ENCODE measurements around the gene ZDHHC8. TPM values are rescaled to one million over a fixed set of nuclear protein-coding genes. Genes with fewer than 3 reads are reported as not detected.

ZDHHC8 gene
- total RNA-seq, 1 donor from 2014 or later: 108 TPM

- TF ChIP-seq CTCF (IDR thresholded peaks at IDR 0.05): no peak
- no peaks in the 10 kb centered on the region for H3K4me1 Mint-ChIP-seq (ENCODE audit: unreplicated experiment)
- H3K27me3 Mint-ChIP-seq (ENCODE audit: unreplicated experiment): no peaks in the 10 kb centered on the region
- DNase-seq (ENCODE audit: extremely low spot score, unreplicated experiment): no peak
- no peak overlapping the region for H3K27ac Mint-ChIP-seq (ENCODE audit: unreplicated experiment)
- no peaks in the 10 kb centered on the region for H3K9me3 Mint-ChIP-seq (ENCODE audit: unreplicated experiment)
- peaks cover 29% of the 10 kb centered on the region for H3K36me3 Mint-ChIP-seq (ENCODE audit: unreplicated experiment)
- H3K4me3 Mint-ChIP-seq (ENCODE audit: unreplicated experiment): no peak overlapping the region
Measured at GRCh38 chr22:20105456-20106204, 26.0 kb upstream of the ZDHHC8 start.

- no peak for DNase-seq (ENCODE audit: extremely low spot score, unreplicated experiment)
- Mint-ChIP-seq H3K4me1 (ENCODE audit: unreplicated experiment) (no peaks in the 10 kb centered on the region), H3K27me3 (ENCODE audit: unreplicated experiment) (no peaks in the 10 kb centered on the region), H3K27ac (ENCODE audit: unreplicated experiment) (no peak overlapping the region), H3K4me3 (ENCODE audit: unreplicated experiment) (no peak overlapping the region), H3K36me3 (ENCODE audit: unreplicated experiment) (peaks cover 29% of the 10 kb centered on the region), H3K9me3 (ENCODE audit: unreplicated experiment) (no peaks in the 10 kb centered on the region)
- no peak for TF ChIP-seq CTCF (IDR thresholded peaks at IDR 0.05)
Measured at GRCh38 chr22:20106205-20106848, 25.3 kb upstream of the ZDHHC8 start.

GRCh38 chr22:20106849-20107237 is 24.8 kb upstream of the ZDHHC8 start:
- no peak overlapping the region for H3K27ac Mint-ChIP-seq (ENCODE audit: unreplicated experiment)
- no peak overlapping the region for H3K4me3 Mint-ChIP-seq (ENCODE audit: unreplicated experiment)
- H3K9me3 Mint-ChIP-seq (ENCODE audit: unreplicated experiment): no peaks in the 10 kb centered on the region
- no peak for DNase-seq (ENCODE audit: extremely low spot score, unreplicated experiment)
- H3K27me3 Mint-ChIP-seq (ENCODE audit: unreplicated experiment): no peaks in the 10 kb centered on the region
- TF ChIP-seq CTCF (IDR thresholded peaks at IDR 0.05): no peak
- H3K4me1 Mint-ChIP-seq (ENCODE audit: unreplicated experiment): no peaks in the 10 kb centered on the region
- peaks cover 29% of the 10 kb centered on the region for H3K36me3 Mint-ChIP-seq (ENCODE audit: unreplicated experiment)

GRCh38 chr22:20107471-20107901 is 24.1 kb upstream of the ZDHHC8 start:
- no peak for TF ChIP-seq CTCF (IDR thresholded peaks at IDR 0.05)
- H3K36me3 Mint-ChIP-seq (ENCODE audit: unreplicated experiment): peaks cover 26% of the 10 kb centered on the region
- no peak overlapping the region for H3K4me3 Mint-ChIP-seq (ENCODE audit: unreplicated experiment)

GRCh38 chr22:20107951-20108756 is 23.4 kb upstream of the ZDHHC8 start:
- no peak for DNase-seq (ENCODE audit: extremely low spot score, unreplicated experiment)
- H3K9me3 Mint-ChIP-seq (ENCODE audit: unreplicated experiment): no peaks in the 10 kb centered on the region
- H3K4me3 Mint-ChIP-seq (ENCODE audit: unreplicated experiment): no peak overlapping the region
- no peak for TF ChIP-seq CTCF (IDR thresholded peaks at IDR 0.05)
- peaks cover 25% of the 10 kb centered on the region for H3K36me3 Mint-ChIP-seq (ENCODE audit: unreplicated experiment)
- H3K4me1 Mint-ChIP-seq (ENCODE audit: unreplicated experiment): no peaks in the 10 kb centered on the region
- H3K27ac Mint-ChIP-seq (ENCODE audit: unreplicated experiment): no peak overlapping the region
- H3K27me3 Mint-ChIP-seq (ENCODE audit: unreplicated experiment): no peaks in the 10 kb centered on the region

More at GRCh38 chr22:20107471-20107901, 24.1 kb upstream of the ZDHHC8 start:
- no peaks in the 10 kb centered on the region for H3K27me3 Mint-ChIP-seq (ENCODE audit: unreplicated experiment)
- no peaks in the 10 kb centered on the region for H3K4me1 Mint-ChIP-seq (ENCODE audit: unreplicated experiment)
- DNase-seq (ENCODE audit: extremely low spot score, unreplicated experiment): no peak
- H3K27ac Mint-ChIP-seq (ENCODE audit: unreplicated experiment): no peak overlapping the region
- no peaks in the 10 kb centered on the region for H3K9me3 Mint-ChIP-seq (ENCODE audit: unreplicated experiment)
